Testis (tissue), 2 donors: ENCODE data around the gene CBX2.

Source experiments
- POLR2A ChIP-seq: fragments of 450-650 bp; IDR thresholded peaks from one replicate; pipeline ENCODE4 v1.6.1; 2017; ENCODE audit warnings: antibody characterized with exemption, mild to moderate bottlenecking, moderate library complexity
- TF ChIP-seq, protein P1 (sequence below), 3 experiments: fragments of 450-650 bp in 2 of 3; fragments of 200-600 bp in 1 of 3; sonication (generic) in 1 of 3; IDR thresholded peaks; one replicate each; pipeline ENCODE4 v1.5.1; 2016 to 2019; ENCODE audit warnings: antibody characterized with exemption in 3 of 3, mild to moderate bottlenecking in 2 of 3, moderate library complexity in 1 of 3

- no peak for TF ChIP-seq POLR2A
- TF ChIP-seq, protein P1, sequence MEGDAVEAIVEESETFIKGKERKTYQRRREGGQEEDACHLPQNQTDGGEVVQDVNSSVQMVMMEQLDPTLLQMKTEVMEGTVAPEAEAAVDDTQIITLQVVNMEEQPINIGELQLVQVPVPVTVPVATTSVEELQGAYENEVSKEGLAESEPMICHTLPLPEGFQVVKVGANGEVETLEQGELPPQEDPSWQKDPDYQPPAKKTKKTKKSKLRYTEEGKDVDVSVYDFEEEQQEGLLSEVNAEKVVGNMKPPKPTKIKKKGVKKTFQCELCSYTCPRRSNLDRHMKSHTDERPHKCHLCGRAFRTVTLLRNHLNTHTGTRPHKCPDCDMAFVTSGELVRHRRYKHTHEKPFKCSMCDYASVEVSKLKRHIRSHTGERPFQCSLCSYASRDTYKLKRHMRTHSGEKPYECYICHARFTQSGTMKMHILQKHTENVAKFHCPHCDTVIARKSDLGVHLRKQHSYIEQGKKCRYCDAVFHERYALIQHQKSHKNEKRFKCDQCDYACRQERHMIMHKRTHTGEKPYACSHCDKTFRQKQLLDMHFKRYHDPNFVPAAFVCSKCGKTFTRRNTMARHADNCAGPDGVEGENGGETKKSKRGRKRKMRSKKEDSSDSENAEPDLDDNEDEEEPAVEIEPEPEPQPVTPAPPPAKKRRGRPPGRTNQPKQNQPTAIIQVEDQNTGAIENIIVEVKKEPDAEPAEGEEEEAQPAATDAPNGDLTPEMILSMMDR (IDR thresholded peaks at IDR 0.05), result peak; percentile 30 to 52 (median 36)
Measured at GRCh38 chr17:79811011-79811867, 33.3 kb downstream of the CBX2 start.
